Stimulated activated CD4-positive, alpha-beta T cell treated with anti-CD3 and anti-CD28 coated beads, Interleukin-2, amount 100 ng/mL, for 24 hours (primary cell): ENCODE results near the gene EP400.
A peak's percentile ranks its signal among the peaks of the same experiment; 100 is the strongest.

Experiments
- DNase-seq, 2 donors: peaks; one replicate each; pipeline ENCODE4 v3.0.0-alpha.2; 2020

EP400 gene, protein sequence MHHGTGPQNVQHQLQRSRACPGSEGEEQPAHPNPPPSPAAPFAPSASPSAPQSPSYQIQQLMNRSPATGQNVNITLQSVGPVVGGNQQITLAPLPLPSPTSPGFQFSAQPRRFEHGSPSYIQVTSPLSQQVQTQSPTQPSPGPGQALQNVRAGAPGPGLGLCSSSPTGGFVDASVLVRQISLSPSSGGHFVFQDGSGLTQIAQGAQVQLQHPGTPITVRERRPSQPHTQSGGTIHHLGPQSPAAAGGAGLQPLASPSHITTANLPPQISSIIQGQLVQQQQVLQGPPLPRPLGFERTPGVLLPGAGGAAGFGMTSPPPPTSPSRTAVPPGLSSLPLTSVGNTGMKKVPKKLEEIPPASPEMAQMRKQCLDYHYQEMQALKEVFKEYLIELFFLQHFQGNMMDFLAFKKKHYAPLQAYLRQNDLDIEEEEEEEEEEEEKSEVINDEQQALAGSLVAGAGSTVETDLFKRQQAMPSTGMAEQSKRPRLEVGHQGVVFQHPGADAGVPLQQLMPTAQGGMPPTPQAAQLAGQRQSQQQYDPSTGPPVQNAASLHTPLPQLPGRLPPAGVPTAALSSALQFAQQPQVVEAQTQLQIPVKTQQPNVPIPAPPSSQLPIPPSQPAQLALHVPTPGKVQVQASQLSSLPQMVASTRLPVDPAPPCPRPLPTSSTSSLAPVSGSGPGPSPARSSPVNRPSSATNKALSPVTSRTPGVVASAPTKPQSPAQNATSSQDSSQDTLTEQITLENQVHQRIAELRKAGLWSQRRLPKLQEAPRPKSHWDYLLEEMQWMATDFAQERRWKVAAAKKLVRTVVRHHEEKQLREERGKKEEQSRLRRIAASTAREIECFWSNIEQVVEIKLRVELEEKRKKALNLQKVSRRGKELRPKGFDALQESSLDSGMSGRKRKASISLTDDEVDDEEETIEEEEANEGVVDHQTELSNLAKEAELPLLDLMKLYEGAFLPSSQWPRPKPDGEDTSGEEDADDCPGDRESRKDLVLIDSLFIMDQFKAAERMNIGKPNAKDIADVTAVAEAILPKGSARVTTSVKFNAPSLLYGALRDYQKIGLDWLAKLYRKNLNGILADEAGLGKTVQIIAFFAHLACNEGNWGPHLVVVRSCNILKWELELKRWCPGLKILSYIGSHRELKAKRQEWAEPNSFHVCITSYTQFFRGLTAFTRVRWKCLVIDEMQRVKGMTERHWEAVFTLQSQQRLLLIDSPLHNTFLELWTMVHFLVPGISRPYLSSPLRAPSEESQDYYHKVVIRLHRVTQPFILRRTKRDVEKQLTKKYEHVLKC (N-terminal part only)

DNA sequence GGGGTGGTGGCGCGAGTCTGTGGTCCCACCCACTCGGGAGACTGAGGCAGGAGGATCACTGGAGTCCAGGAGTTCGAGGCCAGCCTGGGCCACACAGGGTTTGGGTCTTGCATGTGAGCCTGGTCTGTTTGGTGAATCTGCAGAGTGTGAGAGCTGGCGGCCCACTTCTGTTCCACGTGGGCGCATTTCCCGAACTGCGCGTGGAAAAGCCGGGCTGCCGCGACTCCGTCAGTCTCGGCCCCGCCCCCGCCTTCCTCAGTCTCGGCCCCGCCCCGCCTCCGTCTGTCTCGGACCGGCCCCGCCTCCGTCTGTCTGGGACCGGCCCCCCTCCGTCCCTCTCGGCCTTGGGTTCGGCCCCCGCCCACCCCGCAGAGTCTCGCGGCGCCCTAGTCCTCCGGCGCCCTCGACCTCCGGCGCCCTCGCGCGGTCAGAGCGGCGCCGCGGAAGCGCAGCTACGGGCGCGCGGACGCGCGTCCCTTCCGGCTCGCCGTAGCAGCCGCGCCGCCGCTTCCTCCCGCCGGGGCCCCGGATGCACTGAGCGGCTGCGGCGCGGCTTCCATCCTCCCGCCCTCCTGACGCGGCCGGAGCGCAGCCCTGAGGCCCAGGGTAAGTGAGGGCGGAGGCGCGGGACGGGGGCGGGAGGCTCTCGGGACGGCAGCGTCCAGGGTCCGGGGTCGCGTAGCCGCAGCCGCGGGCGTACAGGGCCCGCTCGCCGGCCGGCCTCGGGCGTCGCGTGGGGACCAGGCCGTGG is at the start of gene EP400:
Gene EP400 (plus strand): TSS at position 512 of the 751 bp plus-strand sequence. CDS start 10,678 bp downstream, outside the sequence.
- DNase-seq, result peak; percentile 95 to 98

DNA sequence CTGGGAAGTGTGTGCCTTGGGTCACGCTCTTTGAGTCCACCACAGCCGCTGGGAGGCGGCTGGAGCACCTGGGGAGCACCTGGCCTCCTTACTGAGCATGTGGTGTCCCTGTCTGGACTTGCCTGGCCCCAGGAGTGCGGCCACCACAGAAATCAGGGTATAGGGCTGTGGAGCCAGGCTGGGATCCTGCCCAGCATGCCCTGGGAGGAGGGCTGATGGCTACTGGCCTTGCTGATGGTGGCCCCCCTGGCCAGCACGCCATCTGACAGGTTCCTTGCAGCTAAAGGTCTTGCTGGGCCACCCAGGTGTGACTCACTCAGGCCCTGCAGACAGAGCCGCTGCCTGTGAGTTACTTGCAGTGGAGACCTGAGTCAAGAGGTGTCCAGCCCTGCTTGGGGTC is 49.3 kb upstream of the EP400 start:
- no peak for DNase-seq

- DNase-seq, result no peak
These were observed 48.1 kb upstream of the EP400 start for GRCh38 chr12:131901431-131902331.

DNA sequence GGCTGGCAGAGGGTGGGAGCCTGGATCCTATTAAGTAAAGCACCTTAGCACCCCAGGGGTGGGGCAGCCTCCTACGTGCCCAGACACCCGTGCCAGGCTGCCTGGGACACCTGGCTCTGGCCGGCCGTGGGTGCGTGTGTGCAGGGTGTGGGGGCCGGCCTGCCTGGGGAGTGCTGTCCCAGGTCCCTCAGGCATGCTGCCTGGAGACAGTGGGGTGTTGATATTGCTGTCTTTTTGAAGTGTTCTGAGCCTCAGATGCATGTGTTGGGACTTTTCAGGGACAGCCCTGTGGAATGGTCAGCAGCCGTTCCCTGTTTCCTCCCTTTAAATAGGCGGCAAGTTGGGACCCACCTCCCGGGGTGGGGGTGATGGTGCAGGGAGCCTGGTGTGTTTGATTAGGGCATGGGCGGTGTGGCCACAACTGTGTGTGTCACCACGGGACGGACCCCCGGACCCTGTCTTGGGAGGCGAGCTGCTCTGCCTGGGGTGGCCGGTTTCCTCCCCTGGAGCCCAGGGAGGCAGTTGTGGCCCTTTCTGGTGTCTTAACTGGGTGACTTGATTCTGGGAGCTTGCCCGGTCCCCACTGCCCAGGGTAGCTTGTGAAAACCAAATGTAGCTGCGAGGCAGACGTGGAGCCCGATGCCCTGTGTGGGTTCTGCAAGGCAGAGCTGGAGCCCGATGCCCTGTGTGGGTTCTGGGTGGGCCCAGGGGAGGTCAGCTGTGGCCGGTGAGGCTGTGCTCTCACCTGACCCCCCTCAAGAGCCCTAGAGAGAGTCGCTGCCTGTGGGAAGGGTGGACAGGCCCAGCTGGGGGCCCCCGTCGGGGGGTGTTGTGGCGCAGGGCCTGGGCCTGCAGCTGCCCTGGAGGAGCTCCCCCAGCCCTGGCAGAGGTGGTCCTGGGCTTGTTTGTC is 47.2 kb upstream of the EP400 start:
- DNase-seq, result no peak

DNA sequence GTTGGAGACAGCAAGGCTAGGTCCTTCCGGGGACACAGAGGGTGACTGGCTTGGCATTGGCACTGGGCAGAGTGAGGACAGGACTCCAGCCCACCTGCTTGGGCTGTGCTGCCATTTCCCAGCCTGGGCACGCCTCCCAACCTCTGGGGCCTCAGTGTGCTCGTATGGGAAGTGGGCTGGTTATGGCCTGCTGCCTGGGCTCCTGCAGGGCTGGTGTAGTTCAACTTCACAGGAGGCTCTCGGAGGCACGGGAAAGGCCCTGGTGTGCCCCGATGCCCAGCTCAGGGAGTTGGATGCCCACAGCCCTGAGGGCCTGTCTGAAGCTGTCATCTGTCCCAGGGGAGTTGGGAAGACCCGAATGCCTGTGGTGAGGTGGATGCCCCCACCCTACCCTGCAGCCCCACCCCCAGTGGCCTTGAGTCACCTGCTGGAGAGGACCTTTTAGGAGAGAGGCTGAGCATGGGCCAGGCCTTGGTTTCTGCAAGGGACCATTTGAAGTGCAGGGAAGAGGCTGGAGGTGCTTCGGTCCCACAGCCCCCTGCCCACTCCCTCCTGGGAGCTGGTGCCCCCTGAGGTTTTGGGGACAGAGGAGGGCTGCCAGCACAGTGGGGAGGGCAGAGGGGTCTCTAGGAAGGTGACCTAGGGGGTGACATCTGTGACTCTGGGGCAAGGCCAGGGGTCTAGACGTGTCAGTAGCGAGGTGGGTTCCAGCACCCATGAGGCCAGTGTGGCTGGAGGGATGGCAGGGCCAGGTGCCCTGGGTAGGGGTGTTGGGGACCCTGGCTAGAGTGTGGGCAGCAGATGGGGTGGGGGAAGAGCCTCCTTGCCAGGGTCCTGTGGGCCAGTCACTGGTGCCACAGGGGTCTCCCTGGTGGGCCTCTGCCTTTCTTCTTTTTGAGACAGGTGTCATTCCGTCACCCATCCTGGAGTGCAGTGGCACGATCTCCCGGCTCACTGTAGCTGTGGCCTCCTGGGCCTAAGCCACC is 46.2 kb upstream of the EP400 start:
- no peak for DNase-seq

GRCh38 chr12:131904346-131904745 is 45.4 kb upstream of the EP400 start:
- no peak for DNase-seq

DNA sequence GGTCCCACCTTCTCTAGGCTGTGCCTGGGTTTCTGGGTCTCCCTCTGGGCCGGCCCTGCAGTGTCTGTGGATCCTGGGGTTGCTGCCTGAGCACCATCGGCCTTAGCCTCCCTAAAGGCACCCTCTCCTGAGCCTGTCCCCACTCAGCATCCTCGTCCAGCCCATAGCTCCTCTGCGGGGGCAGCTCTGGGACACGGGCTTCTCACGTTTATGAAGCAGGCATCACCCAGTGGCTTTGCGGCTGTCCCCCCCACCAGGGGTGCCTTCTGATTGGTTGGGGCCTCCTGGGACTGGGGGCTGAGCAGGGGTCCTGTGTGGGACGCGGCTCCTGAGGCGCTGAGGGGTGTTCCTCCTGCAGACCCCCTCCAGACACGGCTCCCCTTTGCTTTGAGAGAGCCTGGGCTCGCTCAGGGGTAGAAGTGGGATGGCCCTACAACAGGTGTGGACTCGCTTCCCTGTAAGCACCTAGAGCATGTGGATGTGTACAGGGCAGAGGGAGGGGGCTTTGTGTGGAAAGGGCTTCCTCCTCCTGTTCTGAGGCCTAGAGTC is 44.6 kb upstream of the EP400 start:
- no peak for DNase-seq

DNA sequence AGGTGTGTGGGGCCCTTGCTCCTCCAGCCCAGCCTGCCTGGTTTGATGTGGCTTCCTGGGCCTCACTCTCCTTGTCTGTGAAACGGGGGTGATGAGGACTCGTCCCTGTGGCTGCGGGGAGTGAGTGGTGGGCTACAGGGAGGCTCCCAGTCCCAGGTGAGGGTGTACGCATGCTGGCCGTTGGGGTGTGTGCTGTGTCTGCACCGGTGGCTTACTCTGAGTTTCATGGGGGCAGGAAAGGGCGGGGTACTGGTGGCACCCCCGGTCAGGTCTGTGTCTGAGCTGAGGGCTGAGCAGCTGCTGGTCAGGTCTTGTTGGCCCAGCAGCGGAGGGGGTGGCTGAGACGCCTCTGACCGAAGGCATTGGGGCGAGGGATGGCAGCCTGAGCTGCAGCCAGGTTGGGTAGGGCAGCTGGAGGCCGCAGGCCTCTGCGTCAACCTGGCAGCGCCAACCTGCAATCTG is 44.1 kb upstream of the EP400 start:
- DNase-seq, result no peak

DNA sequence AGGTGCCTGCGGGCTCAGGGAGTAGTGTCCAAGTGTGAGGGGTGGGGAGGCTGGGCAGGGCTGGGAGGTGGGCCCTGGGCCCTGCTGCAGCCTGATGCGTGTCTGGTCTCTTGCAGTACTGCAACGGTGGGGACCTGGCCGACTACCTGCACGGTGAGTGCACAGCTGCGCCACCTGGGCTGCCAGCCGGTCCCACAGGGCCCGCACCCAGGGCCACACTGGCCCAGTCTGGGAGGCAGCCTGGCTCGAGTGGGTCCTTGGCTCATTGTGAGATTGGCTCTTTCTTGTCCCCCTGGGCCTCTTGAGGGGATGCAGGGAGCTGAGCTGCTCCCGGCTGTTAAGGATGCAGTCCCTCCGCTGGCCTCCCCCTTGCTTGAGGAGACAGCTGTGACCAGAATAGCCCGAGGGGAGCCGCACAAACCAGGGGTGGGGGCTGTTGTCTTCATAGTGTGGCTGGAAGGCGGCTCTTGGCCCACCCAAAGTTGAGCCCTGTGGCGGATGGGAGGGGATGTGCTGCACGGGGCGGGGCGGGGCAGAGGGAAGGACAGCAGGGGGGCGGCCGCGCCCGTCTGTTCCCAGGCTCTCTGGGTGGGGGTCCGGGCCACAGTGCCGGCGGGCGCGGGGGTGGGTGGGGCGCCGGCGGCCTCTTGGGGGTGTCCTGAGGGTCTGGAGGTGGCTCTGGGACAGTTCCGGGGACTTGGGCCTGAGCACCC is 42.2 kb upstream of the EP400 start:
- DNase-seq, result no peak

- DNase-seq, result no peak
These were observed 41.4 kb upstream of the EP400 start for GRCh38 chr12:131908092-131909080.

DNA sequence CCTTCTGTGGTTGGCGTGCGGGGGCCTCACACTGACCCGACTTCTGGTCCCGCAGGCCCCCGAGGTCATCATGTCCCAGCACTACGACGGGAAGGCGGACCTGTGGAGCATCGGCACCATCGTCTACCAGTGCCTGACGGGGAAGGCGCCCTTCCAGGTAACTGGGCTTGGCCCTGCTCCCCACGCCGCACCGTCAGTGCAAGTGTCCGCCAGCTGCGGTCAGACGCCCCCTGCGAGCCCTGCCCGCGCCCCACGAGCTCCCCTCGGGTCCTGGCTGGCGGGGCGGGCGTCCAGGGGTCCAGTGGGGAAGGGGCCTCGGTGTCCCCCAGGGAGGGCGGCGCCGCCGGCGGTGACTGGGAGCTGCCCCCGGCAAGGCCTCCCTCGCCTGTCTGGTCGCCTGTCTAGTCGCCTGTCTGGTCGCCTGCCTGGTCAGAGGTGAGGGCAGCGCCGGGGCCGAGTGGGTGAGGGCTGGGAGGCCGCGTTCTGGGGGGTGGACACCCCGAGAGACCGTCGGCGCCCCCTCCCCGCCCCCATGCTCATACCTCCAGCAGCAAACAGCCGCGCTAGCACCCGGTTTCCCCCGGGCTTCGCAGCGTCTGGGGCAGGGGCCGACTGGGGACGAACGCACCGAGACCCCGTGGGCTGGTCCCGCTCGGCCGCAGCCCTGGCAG is 40.5 kb upstream of the EP400 start:
- no peak for DNase-seq

GRCh38 chr12:131909752-131910219 is 40.0 kb upstream of the EP400 start:
- no peak for DNase-seq

DNA sequence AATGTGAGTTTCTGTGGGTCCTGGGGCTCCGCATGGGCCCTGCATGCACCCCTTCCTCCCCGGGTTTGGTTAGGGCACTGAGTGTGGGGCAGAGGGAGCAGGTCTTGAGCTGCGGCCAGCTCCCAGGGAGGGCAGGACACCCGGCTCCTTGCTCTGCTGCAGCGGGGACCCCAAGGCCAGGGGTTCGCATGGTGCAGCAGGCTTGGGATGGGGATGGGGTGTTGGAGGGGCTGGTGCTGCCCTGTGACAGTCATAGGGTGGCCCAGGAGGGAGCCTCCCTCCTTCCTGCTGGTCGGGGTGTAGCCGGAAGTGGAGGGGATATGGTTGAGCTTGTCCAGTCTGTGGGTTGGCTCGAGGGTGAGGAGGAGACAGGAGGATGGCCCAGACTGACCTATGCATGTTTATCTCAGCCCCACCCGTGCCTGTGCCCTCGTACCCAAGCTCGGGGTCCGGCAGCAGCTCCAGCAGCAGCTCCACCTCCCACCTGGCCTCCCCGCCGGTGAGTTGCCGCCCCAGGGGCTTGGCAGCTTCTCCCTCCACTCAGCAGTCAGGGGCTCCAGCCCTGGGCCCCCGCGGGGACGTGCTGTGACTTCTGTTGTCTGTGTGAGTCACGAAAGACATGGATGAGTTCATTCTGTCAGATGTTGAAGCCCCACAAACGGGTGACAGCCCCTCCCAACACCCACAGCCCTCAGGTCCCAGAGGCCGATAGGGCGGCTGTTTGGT is 39.3 kb upstream of the EP400 start:
- DNase-seq, result no peak

- DNase-seq, result no peak
These were observed 38.6 kb upstream of the EP400 start for GRCh38 chr12:131911028-131911650.
